ENCODE data around the gene PRKG1.

GRCh38 chr10:52194191-52194590 is 1119.9 kb downstream of the PRKG1 start:
- TF ChIP-seq, protein P1, sequence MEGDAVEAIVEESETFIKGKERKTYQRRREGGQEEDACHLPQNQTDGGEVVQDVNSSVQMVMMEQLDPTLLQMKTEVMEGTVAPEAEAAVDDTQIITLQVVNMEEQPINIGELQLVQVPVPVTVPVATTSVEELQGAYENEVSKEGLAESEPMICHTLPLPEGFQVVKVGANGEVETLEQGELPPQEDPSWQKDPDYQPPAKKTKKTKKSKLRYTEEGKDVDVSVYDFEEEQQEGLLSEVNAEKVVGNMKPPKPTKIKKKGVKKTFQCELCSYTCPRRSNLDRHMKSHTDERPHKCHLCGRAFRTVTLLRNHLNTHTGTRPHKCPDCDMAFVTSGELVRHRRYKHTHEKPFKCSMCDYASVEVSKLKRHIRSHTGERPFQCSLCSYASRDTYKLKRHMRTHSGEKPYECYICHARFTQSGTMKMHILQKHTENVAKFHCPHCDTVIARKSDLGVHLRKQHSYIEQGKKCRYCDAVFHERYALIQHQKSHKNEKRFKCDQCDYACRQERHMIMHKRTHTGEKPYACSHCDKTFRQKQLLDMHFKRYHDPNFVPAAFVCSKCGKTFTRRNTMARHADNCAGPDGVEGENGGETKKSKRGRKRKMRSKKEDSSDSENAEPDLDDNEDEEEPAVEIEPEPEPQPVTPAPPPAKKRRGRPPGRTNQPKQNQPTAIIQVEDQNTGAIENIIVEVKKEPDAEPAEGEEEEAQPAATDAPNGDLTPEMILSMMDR (IDR thresholded peaks at IDR 0.05), result no peak
- TF ChIP-seq POLR2A (IDR thresholded peaks at IDR 0.05), result no peak
